ENCODE data around the gene TRPM6.
"Not testable (repeated sequence)": the region's sequence is repeated elsewhere in the genome, so short reads cannot be mapped to it uniquely, and the experiment has no call there.

The TRPM6 gene, protein sequence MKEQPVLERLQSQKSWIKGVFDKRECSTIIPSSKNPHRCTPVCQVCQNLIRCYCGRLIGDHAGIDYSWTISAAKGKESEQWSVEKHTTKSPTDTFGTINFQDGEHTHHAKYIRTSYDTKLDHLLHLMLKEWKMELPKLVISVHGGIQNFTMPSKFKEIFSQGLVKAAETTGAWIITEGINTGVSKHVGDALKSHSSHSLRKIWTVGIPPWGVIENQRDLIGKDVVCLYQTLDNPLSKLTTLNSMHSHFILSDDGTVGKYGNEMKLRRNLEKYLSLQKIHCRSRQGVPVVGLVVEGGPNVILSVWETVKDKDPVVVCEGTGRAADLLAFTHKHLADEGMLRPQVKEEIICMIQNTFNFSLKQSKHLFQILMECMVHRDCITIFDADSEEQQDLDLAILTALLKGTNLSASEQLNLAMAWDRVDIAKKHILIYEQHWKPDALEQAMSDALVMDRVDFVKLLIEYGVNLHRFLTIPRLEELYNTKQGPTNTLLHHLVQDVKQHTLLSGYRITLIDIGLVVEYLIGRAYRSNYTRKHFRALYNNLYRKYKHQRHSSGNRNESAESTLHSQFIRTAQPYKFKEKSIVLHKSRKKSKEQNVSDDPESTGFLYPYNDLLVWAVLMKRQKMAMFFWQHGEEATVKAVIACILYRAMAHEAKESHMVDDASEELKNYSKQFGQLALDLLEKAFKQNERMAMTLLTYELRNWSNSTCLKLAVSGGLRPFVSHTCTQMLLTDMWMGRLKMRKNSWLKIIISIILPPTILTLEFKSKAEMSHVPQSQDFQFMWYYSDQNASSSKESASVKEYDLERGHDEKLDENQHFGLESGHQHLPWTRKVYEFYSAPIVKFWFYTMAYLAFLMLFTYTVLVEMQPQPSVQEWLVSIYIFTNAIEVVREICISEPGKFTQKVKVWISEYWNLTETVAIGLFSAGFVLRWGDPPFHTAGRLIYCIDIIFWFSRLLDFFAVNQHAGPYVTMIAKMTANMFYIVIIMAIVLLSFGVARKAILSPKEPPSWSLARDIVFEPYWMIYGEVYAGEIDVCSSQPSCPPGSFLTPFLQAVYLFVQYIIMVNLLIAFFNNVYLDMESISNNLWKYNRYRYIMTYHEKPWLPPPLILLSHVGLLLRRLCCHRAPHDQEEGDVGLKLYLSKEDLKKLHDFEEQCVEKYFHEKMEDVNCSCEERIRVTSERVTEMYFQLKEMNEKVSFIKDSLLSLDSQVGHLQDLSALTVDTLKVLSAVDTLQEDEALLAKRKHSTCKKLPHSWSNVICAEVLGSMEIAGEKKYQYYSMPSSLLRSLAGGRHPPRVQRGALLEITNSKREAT (N-terminal part only)

DNA sequence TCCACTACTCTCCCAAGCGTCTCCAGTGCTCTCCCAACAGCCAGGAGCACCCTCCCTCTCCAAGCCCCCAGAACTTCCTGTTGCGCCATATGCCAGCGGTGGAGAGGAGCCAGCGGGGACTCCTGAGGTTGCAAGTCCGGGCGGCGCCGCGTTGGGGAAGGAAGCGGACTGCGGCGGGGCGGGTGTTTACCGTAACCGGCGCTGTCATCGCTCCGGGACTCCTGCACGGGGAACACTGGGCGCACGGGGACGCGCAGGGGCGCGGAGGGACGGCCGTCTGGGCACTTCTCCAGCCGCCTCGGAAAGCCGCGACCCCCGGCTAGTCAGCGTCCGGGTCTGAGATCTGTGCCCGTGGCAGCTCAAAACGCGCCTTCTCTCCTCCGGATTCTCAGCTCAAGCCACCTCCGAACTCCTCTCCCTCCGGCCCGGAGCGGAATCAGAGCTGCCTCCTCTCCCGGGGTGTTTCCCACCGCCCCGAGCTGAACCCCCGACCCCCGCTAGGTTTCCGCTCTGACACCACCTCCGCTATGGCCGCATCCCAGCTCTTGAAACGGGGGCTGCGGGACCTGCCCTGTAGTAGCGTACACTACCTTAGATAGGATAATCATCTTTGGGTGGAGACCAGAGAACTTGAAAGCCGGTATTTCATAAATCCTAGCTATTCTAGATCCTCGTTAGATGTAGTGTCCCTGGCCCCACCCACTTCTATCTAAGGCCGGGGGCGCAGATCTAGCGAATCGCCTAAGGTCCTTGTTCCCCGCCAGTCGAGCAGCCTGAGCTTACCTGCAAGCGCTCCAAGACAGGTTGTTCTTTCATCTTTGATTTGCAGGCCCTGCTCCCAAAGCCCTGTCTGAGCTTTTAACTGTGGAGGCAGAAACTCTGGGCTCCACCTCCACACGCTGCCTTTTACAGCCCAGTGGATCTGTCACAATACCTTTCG is at the start of gene TRPM6:
TSS of gene TRPM6 (minus strand) at position 881 of the 940 bp plus-strand sequence. CDS start at position 816, 65 bp downstream.
- DNase-seq (ENCODE audit: low read depth in 2 of 2) = no peak

DNA sequence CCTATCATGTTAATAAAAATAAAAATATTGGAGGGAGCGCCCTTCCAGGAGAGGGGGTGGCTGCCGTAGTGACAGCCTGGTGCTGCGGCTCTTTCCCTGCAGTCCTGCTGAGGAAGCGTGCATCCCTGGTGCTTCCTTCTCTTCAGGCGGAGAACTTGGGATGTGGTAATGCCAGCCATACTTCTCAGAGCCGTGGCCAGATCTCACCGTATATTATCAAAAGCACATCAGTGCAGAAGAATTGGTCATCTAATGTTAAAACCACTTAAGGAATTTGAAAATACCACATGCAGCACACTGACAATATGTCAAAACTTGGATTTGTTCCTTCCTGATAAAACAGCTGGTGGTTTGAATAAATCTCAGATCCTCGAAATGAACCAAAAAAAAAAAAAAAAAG is 47.3 kb upstream of the TRPM6 start:
- no peak for DNase-seq (ENCODE audit: low read depth in 2 of 2)

DNA sequence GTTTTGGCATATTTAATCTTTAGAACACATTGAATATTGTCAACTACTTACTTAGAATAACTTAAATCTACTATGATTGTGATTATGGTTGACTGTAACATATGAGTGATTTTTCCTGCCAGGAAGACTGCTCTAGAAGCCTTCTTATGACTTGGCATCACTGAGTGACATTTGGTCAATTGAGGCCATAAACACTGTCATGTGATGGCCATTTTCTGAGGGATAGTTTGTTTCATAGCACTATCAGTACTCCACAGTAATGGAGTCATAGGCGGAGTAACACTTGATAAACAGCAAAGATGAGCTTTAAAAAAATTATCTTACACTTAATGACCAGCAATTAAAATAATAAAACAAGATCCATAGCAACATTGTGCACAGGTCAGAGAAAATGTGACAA is 34.0 kb upstream of the TRPM6 start:
- DNase-seq (ENCODE audit: low read depth in 2 of 2) = no peak

DNA sequence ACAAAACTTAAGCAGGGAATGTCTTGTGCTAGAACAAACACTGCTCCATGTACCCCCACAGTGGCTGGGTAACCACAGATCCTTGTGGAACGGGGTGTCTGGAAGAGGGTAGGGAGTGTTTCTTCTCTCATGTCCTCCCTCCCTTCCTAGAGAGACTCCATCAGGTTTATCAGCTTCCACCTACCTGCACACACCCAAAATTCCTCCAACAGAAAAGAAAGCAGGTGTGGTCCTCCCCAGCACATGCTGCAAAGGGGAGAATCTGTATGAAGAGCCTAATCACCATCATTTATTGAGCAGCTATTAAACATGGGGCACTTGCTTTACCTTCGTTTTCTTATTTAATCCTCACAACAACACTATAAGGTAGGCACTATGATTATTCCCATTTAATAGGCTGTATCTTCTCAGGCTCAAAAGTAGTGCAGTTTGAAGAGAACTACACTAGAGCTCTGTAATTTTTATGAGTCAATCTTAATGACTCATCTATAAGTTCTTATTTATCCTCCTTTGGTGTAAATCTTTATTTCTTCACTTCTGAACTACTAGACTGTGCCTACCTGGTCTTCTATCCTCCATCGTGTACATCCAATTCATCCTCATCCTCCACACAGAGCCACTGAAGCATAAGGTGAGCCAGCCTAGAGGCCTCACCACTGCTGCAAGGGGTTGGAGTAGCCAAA is 33.4 kb upstream of the TRPM6 start:
- DNase-seq (ENCODE audit: low read depth in 2 of 2) = no peak

DNA sequence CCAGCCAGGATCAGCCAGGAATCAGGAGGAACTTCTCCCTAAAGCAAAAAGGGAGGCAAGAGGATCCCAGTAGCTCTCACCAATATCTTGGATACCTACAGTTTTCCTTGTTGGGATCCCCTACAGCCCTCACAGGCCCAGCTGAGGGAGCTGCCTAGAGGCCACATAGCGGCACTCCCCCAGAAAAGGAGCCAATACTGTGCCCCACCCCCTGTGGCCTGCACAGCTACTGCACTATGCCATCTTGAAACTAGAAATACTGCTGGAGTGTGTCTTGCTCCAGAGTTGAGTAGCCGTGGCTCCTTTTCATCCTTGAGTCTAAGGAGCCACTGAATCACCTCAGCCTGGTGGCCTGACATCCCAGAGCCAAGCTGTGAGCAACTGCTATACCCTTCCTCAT is 22.3 kb upstream of the TRPM6 start:
- no peak for DNase-seq (ENCODE audit: low read depth in 2 of 2)

DNA sequence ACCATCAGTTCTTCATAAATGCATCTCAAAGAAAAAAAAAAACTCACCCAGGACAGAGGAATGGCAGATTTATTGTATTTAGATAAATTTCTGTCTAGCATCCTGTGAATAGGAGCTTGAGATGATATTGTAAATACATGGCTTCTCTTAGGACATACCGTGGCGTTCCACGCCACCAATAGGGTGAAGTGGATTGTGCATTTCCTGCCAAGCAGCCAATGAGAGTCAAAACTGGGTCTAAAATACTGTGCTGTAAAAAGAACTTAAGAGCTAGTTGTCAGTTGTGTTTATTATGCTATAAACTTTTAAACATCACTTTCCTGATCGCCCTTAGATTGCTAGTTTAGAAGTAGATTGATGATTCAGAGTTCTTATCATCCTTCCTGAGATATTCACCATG is 20.9 kb upstream of the TRPM6 start:
- no peak for DNase-seq (ENCODE audit: low read depth in 2 of 2)

DNA sequence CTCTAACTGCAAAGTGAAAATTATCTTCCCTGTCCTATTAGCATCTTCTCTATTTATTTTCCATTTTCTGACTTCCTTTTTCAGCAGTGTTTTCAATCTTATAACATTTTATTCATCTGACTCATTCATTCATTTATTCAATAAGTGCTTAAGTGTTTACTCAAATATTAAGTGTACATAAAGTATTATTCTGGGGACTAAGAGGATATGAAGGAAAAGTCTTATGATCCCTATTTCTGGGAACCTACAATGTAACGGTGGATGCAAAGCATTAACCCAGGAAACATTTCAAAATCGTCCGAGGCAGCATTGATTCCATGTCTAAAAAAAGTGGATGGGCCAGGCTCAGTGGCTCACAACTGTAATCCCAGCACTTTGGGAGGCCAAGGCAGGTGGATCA is 19.4 kb upstream of the TRPM6 start:
- DNase-seq (ENCODE audit: low read depth in 2 of 2) = no peak

DNA sequence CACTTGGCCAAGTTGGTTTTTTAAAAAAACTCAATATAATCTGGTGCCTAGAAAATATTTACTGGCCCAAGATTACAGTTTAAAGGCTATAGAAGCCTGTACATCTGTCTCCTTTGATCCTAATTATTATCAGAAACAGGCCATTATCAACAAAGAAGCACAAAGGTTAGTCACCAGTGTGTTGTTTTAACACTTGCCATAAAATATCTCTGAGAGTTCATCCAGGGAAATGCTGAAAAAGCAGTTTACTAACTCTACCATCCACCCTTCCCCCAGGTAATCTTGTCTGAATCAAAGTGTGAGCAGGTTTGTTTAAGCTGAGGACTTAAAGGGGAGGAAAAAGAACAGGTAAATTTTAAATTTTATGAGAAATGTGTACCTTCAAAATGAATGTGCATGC is 13.3 kb upstream of the TRPM6 start:
- no peak for DNase-seq (ENCODE audit: low read depth in 2 of 2)

DNA sequence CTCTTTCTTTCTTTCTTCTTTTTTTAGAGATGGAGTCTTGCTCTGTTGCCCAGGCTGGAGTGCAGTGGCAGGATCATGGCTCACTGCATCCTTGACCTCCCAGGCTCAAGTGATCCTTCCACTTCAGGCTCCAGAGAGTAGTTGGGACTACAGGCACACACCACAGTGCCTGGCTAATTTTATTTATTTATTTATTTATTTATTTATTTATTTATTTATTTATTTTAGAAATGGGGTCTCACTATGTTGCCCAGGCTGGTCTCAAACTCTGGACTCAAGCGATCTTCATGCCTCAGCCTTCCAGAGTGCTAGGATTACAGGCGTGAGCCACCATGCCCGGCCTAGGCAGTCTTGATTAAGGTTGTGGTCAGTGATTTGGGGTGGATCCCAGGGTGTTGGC is 728 bp upstream of the TRPM6 start:
- DNase-seq (ENCODE audit: low read depth in 2 of 2) = not testable (repeated sequence)

DNA sequence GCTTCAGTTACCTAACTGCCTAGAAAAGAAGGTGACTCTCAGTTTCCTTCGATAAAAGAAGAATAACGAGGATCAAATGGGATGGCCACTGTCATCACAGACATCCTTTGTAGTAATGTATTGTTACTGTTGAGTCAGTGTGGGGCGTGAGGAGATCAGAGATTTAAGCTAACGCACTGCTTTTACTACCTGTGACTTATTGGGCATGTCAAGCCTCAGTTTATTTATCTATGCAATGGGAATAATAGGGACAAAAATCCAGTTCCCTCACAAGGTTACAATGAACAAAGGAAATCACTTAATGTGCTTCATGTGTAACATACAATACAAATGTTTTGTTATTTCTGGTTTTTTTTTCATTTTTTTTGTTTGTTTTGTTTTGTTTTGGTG is 255 bp upstream of the TRPM6 start:
- no peak for DNase-seq (ENCODE audit: low read depth in 2 of 2)

DNA sequence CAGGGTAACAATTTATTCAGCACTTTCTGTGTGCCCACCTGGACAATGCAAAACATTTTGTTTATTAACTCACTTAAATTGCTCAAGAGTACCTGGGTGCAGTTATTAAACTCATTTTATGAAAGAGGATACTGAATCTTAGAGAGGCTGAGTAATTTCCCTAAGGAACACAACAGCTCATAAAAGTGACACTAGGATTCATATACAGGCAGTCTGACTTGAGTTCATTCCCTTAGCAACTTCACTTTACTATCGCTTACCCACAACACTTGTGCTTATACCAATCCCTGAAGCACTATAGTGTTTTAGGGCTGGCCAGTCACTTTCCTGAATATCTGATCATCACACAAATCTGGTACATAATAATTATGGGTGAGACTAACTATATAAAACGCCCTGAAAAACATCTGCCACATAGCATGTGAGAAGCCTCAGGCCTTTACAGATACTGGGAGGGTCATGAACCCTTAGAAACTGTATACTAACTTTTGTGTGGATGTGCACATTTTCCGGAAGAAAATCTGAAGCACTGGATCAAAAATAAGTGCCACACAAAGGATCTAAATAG is 11.3 kb downstream of the TRPM6 start:
- DNase-seq (ENCODE audit: low read depth in 2 of 2) = no peak

DNA sequence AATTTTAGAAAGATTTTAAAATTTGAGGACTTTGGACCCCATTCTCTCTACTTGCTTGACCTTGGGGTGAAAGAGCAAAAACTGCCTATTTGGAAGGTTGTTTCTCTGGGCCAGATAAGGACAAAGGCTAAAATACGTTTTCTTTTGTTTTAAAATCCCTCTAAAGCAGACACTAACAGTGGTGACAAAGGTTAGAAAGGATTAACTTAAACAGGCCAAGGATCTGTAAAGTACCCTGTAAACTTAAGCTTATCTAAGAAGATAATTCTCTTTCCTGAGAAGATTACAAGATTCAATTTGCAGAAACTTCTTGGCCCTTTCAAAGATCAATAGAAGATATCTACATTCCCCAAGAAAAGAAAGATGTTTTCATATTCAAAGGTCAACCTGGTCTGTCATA is 12.1 kb downstream of the TRPM6 start:
- no peak for DNase-seq (ENCODE audit: low read depth in 2 of 2)

DNA sequence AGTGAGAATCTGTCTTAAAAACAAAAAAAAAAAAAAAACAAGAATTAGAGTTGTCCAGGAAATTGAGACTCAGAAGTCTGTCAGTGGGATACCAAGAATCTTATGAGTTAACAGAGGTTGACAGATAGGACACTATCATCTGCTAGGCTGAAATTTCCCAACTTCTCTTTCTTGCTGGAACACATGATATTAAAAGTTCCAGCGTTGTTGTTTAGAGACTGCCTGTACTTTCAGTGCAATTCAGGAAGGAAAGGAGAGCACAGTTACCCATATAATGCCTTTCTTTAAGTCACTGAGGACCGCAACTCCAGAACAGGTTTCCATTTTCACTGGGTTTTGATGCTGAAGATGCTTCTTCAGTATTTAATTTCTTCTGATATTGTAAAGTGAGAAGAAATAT is 13.5 kb downstream of the TRPM6 start:
- no peak for DNase-seq (ENCODE audit: low read depth in 2 of 2)

DNA sequence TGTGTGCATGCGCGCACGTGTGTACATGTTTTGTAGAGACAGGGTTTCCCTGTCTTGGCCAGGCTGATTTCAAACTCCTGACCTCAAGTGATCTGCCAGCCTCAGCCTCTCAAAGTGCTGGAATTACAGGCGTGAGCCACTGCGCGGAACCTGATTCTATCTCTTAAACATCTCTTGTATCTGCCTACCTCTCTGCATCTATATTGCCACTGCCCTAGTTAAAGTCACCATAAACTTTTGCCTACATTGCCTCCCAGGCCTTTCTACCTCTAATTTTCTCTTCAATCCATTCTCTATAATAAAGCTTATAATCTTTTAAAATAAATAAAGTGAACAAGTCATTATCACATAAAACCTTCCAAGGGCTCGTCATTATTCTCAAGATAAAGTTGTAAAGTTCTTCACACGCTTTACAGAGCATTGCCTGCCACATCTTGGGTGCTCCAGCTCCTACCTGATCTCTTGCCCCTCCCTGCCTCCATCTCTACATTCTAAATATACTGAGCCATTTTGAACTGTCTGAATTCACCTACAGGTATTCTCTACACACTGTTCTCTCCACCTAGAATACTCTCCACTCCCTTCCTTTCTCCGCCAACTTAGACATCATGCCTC is 15.0 kb downstream of the TRPM6 start:
- no peak for DNase-seq (ENCODE audit: low read depth in 2 of 2)

DNA sequence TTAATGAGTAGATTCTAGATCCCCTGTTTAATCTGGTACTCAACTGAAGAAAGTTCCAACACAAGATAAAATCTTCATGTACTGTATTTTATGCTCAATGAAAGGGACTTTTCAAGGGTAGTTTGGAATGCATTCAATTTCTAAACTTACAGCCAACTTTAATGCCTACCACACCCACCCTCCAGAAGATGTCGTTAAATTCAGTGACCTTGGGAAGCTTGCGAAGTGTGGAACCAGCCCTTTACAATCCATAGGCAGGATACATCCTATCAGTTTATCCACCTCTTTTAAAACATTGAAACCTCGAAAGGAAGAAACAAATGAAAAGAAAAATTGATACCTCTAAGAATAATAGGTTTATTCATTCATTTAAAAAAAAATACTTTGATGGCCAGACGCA is 20.2 kb downstream of the TRPM6 start:
- no peak for DNase-seq (ENCODE audit: low read depth in 2 of 2)

DNA sequence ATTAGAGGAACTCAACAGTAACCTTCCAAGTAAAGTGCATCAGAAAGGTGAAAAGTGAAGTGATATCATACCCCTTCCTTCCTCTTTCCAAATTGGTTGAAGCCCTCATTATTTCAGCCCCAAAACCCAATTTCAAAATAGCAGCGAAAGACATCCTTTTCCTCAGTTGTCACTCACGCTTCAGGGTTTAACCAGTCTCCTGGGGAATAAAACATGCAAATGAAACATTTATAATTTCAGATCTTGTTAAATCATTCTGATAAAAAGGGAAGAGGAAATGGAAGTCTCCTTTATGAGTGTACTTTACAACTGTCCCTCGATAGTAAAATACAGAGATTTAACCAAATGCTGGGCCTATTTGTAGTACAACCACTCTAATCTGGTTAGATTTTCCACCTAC is 22.5 kb downstream of the TRPM6 start:
- no peak for DNase-seq (ENCODE audit: low read depth in 2 of 2)

DNA sequence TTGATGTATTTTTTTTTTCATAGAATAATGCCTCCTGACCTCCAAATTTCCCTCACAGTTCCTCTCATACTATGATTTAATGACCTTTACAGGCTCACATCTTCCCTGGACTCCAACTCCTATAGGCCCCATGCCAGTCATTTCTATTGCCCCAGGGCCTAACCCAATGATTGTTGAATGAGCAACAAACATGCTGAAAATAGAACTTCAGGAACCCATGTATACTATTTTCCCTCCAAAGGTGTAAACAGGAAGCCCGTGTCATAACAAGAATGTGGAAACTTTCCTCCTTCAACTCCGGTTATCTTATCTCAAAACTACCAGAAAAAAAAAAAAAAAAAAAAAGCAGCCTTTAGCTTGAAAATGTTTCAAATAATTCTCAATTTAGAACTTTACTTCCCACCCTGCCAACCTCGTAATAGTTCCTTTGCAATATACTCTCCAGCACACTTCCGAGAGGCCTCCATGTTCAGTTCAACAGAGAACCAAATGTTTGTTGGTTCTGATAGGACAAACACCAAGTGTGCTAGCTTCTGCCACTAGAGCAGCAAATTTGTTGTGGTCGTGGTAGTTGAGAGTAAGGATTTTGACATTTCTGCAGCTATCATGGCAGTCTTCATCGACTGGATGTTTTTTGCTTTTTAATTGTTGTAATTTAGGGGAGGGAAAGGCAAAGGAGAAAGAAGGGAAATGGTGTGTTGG is 25.8 kb downstream of the TRPM6 start:
- no peak for DNase-seq (ENCODE audit: low read depth in 2 of 2)

DNA sequence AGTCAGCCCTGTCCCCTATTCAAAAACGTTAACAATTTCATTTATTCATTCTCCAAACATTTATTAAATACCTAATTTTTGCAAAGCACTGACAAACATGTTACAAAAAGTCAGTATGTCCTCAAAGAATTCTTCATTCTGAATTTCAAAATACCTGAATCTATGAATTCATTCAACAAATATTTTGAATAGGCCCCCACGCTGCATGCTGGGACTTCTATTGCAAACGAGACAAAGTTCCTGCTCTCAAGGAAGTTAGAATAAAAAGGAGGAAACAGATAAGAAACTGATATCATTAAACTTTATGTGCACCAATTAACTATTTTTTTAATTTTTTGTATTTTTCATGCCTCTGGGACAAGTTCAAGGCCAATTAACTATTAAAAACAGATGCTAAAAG is 26.6 kb downstream of the TRPM6 start:
- no peak for DNase-seq (ENCODE audit: low read depth in 2 of 2)

DNA sequence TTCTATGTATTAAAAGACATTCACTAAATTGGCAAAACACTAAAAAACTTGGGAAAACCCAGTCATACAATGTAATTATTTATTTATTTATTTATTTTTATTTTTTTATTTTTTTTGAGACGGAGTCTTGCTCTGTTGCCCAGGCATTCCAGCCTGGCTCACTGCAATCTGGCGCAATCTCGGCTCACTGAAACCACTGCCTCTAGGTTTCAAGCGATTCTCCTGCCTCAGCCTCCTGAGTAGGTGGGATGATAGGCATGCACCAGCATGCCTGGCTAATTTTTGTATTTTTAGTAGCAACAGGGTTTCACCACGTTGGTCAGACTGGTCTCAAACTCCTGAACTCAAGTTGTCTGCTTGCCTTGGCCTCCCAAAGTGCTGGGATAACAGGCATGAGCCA is 27.5 kb downstream of the TRPM6 start:
- DNase-seq (ENCODE audit: low read depth in 2 of 2) = not testable (repeated sequence)

All from stimulated activated CD8-positive, alpha-beta memory T cell treated with anti-CD3 and anti-CD28 coated beads, Interleukin-2, amount 100 ng/mL, for 1 hour (primary cell).